Spleen (tissue), 11 donors: ENCODE measurements around the gene CRB2. TPM values are rescaled to one million over a fixed set of nuclear protein-coding genes. Genes with fewer than 3 reads are reported as not detected.

ENCODE experiments used
- DNase-seq: peaks from one replicate; pipeline ENCODE4 v3.0.0-alpha.2; 2020
- H3K27ac ChIP-seq, 8 donors: fragments of 200-600 bp; sonication (generic) in 7 of 8; 1 replicate in 4 of 8; 2 replicates in 4 of 8; pipeline versions ENCODE4 v1.5.0 to v1.8.0; 2016 to 2021; ENCODE audit warnings: inconsistent platforms in 4 of 8, mild to moderate bottlenecking in 4 of 8, moderate library complexity in 1 of 8
- H3K27me3 ChIP-seq, 7 donors: fragments of 200-600 bp; sonication (generic) in 6 of 7; replicated peaks in 1 of 7; 1 replicate in 4 of 7; 2 replicates in 3 of 7; pipeline versions ENCODE4 v1.5.0 to v1.8.0; 2016 to 2021; ENCODE audit warnings: inconsistent platforms in 3 of 7, mild to moderate bottlenecking in 1 of 7
- H3K36me3 ChIP-seq, 6 donors: fragments of 200-600 bp; sonication (generic) in 5 of 6; 1 replicate in 4 of 6; 2 replicates in 2 of 6; pipeline versions ENCODE4 v1.5.0 to v1.8.0; 2016 to 2021; ENCODE audit warnings: inconsistent platforms in 2 of 6
- H3K4me1 ChIP-seq, 6 donors: fragments of 200-600 bp; sonication (generic) in 5 of 6; 1 replicate in 3 of 6; 2 replicates in 3 of 6; pipeline versions ENCODE4 v1.5.0 to v1.8.0; 2016 to 2021; ENCODE audit warnings: inconsistent platforms in 3 of 6
- H3K4me3 ChIP-seq, 8 donors: fragments of 200-600 bp; sonication (generic) in 7 of 8; 1 replicate in 4 of 8; 2 replicates in 4 of 8; pipeline versions ENCODE4 v1.5.0 to v1.8.0; 2016 to 2021; ENCODE audit warnings: inconsistent platforms in 4 of 8, mild to moderate bottlenecking in 4 of 8, moderate library complexity in 2 of 8
- H3K9me3 ChIP-seq, 8 donors: fragments of 200-600 bp; sonication (generic) in 7 of 8; 1 replicate in 4 of 8; 2 replicates in 4 of 8; pipeline versions ENCODE4 v1.5.0 to v1.8.0; 2016 to 2021; ENCODE audit warnings: inconsistent platforms in 4 of 8
- POLR2A ChIP-seq, 3 donors: fragments of 450-650 bp; IDR thresholded peaks; one replicate each; pipeline ENCODE4 v1.5.1; 2017; ENCODE audit warnings: antibody characterized with exemption in 3 of 3, mild to moderate bottlenecking in 1 of 3
- POLR2AphosphoS5 ChIP-seq, 3 donors: sonication (generic); formaldehyde crosslinking; IDR thresholded peaks; one replicate each; pipeline ENCODE4 v1.5.1; 2017; ENCODE audit warnings: antibody characterized with exemption in 3 of 3
- WGBS, 5 donors: extraction: QIAGEN DNeasy Blood & Tissue Kit in 3 of 5; methylation state at CpG; one replicate each; pipeline versions ENCODE4 v1.1.5 to v1.1.7; 2013 to 2018; 5-methylcytosine and 5-hydroxymethylcytosine counted together
- intact Hi-C: fragments of 100-400 bp; cut with DNase I; formaldehyde crosslinking; loops from one replicate; pipeline ENCODE4 v1.15.0; 2023; ENCODE audit warnings: low total_unique reads
- polyA plus RNA-seq, 3 donors: library from polyadenylated mRNA; stranded (reverse); fragments of 200-250 nt; gene quantifications; one replicate each; pipeline ENCODE4 v1.2.1, GENCODE V29; 2013
- total RNA-seq, 7 donors: library from RNA; depleted of rRNA in 3 of 7; stranded (reverse); fragments of >200 nt in 3 of 7; fragmentation: NEBNext Ultra II Directional in 4 of 7; extraction: Animal tissue kit (Norgen Biotek cat#: 25700) in 4 of 7; gene quantifications; one replicate each; pipeline versions ENCODE4 v1.1.0 to v1.2.1, GENCODE V29; 2016 to 2021
- TF ChIP-seq, protein P1 (sequence below), 11 experiments: fragments of 200-600 bp in 7 of 11; fragments of 450-650 bp in 4 of 11; sonication (generic) in 4 of 11; IDR thresholded peaks in 8 of 11; conservative IDR thresholded peaks in 3 of 11; 1 replicate in 7 of 11; 2 replicates in 4 of 11; pipeline versions ENCODE4 v1.4.0 to v1.8.0; 2016 to 2021; ENCODE audit warnings: antibody characterized with exemption in 11 of 11, inconsistent platforms in 4 of 11, mild to moderate bottlenecking in 1 of 11
- donor health status: healthy with polysubstance abuse.
- donor health status: DM: no; HTN: no; CAD: no; lungs with moderate emphysema.
- donor health status: DM: no; HTN: no; CAD: no.
- donor health status: Bipolar disorder and iron deficiency.
- donor health status: healthy.
- donor health status: DM: no; HTN: no; CAD: no.
- donor health status: DM: yes; HTN: yes; CAD: no.

The CRB2 gene
- total and polyA plus RNA-seq, 10 donors = 0.34 to 3.0 (median 1.6) TPM

DNA sequence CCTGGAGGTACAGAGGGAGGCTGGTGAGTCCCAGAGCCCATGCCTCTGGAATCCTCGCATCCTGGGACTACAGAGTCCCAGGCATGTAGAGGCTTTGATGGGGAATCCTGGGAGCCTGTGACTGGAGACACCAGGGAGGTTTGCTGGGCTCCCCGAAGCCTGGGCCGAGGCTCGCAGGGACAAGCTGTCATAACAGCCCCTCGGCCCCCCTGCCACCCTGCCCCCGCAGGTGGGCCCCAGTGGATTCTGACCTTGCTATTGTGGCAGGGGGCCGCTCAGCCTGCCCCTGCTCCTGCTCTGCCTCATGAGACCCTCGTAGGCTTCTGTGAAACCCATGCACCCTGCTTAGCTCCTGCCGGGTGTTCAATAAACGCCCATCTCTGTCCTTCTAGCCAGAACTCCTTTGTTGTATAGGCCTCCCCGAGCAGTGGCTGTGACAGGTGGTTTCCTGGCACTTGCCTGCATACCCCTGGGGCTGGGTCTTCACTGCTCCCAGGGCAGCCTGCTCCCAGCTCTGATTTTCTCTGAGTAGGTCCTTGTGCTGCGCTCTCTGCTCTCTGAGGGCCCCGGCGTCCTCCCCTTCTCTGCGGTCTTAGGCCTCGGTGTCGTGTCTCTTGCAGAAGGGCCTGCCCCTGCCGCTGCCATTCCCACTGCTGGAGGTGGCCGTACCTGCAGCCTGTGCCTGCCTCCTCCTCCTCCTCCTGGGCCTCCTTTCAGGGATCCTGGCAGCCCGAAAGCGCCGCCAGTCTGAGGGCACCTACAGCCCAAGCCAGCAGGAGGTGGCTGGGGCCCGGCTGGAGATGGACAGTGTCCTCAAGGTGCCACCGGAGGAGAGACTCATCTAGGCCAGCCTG is 20.4 kb downstream of the CRB2 start:
- H3K27ac ChIP-seq = peak overlapping the region in 1 of 8 donors; percentile 14
- no peak for TF ChIP-seq POLR2A (IDR thresholded peaks at IDR 0.05)
- peak in 1 of 3 donors; percentile 48 for TF ChIP-seq POLR2AphosphoS5 (IDR thresholded peaks at IDR 0.05)
- no peaks in the 10 kb centered on the region for H3K9me3 ChIP-seq
- peaks cover 0 to 50% (median 28%) of the 10 kb centered on the region in 7 donors for H3K27me3 ChIP-seq
- no peak overlapping the region for H3K4me3 ChIP-seq
- H3K36me3 ChIP-seq = peaks cover 0 to 25% (median 4%) of the 10 kb centered on the region in 6 donors
- H3K4me1 ChIP-seq = peaks cover 6 to 41% (median 29%) of the 10 kb centered on the region in 6 donors
- DNase-seq = no peak
- WGBS, 5 donors = 63 to 72% (median 70%) methylated on average over 22 to 24 of the region's 24 CpGs
- intact Hi-C loops = no loop called here

DNA sequence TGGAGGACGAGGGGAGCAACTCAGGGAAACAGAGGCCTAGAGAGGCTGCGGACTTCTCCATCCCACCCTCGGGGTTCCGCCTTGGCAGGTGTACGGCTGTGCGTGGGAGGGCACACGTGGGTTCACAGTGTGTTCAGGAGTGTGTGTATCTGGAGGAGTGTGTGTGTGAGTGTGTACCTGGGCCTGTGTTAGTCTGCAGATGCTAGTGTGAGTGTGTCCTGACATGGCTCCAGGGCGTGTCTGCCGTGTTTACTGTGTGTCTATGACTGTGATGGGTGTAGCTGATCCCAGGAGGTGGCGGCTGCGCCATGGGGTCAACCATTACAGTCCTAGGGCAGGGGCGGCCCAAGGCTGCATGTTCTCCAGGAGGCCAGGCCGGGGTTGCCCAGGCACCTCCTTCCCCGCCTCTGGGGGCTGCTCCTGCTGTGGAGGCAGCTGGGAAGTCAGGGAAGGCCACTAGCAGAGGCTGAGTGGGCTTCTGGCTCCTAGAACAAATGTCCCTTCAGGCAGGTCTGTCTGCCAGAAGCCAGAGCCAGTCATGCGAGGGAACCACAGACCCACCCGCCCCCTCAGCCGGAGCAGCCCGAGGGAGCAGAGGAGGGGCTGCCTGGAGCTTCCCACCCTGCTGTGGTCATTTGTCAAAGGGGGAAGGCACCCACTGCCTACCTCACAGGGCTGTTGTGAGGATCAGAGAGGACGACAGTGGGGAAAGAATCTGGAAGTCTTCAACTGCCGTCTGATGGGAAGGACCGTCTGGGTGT is 21.4 kb downstream of the CRB2 start:
- no peaks in the 10 kb centered on the region for H3K9me3 ChIP-seq
- H3K27me3 ChIP-seq = peaks cover 0 to 41% (median 23%) of the 10 kb centered on the region in 7 donors
- peaks cover 0 to 35% (median 10%) of the 10 kb centered on the region in 6 donors for H3K36me3 ChIP-seq
- H3K27ac ChIP-seq = no peak overlapping the region
- peaks cover 6 to 41% (median 29%) of the 10 kb centered on the region in 6 donors for H3K4me1 ChIP-seq
- no peak for DNase-seq
- H3K4me3 ChIP-seq = no peak overlapping the region
- intact Hi-C loops = no loop called here
- TF ChIP-seq, protein P1, sequence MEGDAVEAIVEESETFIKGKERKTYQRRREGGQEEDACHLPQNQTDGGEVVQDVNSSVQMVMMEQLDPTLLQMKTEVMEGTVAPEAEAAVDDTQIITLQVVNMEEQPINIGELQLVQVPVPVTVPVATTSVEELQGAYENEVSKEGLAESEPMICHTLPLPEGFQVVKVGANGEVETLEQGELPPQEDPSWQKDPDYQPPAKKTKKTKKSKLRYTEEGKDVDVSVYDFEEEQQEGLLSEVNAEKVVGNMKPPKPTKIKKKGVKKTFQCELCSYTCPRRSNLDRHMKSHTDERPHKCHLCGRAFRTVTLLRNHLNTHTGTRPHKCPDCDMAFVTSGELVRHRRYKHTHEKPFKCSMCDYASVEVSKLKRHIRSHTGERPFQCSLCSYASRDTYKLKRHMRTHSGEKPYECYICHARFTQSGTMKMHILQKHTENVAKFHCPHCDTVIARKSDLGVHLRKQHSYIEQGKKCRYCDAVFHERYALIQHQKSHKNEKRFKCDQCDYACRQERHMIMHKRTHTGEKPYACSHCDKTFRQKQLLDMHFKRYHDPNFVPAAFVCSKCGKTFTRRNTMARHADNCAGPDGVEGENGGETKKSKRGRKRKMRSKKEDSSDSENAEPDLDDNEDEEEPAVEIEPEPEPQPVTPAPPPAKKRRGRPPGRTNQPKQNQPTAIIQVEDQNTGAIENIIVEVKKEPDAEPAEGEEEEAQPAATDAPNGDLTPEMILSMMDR (IDR thresholded peaks at IDR 0.05 in 8 of 11, conservative IDR thresholded peaks at IDR 0.05 in 3 of 11) = no peak
- TF ChIP-seq POLR2A (IDR thresholded peaks at IDR 0.05) (no peak), POLR2AphosphoS5 (IDR thresholded peaks at IDR 0.05) (no peak)
- 67 to 85% (median 82%) methylated on average over 18 to 21 of the region's 21 CpGs for WGBS, 5 donors

DNA sequence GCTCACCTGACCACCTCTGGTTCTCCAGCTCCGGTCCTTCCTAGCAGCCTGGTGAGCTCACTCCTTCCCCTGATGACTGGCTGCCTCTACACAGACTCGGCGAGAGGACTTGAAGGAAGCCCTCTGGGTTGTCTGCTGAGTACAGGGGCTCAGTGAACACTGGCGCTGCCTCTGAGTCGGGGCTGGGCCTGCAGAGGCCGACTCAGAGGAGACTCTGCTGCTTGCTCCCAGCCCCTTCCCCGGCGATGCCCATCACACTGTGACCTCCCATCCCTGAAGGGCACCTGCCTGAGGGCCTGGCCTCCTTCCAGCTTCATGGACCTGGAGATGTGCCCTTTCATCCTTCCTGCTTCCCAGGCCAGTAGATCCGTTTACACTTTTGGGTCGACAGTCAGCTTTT is 22.0 kb downstream of the CRB2 start:
- peaks cover 6 to 37% (median 26%) of the 10 kb centered on the region in 6 donors for H3K4me1 ChIP-seq
- H3K27me3 ChIP-seq = peaks cover 0 to 35% (median 17%) of the 10 kb centered on the region in 7 donors
- no peak overlapping the region for H3K4me3 ChIP-seq
- 70 to 84% (median 81%) methylated on average over 10 of the region's 10 CpGs for WGBS, 5 donors
- H3K27ac ChIP-seq = no peak overlapping the region
- peaks cover 0 to 41% (median 15%) of the 10 kb centered on the region in 6 donors for H3K36me3 ChIP-seq
- no peak for DNase-seq
- no peaks in the 10 kb centered on the region for H3K9me3 ChIP-seq
- intact Hi-C loops = no loop called here
- no peak for TF ChIP-seq POLR2A (IDR thresholded peaks at IDR 0.05)
- peak in 2 of 3 donors; percentile 22 to 31 for TF ChIP-seq POLR2AphosphoS5 (IDR thresholded peaks at IDR 0.05)

DNA sequence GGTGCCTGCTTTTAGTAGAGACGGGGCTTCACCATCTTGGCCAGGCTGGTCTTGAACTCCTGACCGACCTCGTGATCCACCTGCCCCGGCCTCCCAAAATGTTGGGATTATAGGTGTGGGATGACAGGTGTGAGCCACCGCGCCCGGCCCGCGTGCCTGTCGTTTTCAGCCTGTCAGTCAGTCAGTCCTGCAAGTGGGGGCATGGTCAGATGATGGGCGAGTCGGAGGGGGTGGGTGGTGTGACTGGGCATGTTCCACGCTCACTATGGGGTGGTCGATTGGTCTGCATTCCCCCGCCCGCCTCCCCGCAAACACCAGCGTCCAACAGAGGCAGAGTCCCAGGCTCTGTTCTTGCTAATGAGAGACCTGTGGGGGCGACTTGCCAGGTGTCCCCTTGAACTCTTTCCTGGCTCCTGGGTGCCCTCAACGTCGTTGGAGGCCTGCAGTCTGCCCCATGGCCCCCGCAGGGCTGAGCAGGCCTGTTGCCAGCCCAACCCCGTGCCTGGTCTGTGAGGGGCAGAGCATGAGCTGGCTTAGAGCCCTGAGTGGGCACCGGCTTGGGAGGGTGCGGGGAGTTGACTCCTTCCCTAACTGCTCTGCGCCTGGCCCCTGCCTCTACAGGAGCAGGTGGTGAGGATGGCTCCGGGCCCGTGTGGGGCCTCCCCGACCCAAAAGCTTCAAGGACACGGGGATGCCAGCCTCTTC is 23.1 kb downstream of the CRB2 start:
- Histone ChIP-seq H3K9me3 (no peaks in the 10 kb centered on the region), H3K4me1 (peaks cover 6 to 26% (median 16%) of the 10 kb centered on the region in 6 donors), H3K36me3 (peaks cover 0 to 52% (median 24%) of the 10 kb centered on the region in 6 donors), H3K4me3 (no peak overlapping the region), H3K27me3 (peaks cover 0 to 24% (median 8%) of the 10 kb centered on the region in 7 donors), H3K27ac (no peak overlapping the region)
- 82 to 92% (median 89%) methylated on average over 20 to 30 of the region's 30 CpGs for WGBS, 5 donors
- intact Hi-C loops = no loop called here
- no peak for DNase-seq
- TF ChIP-seq POLR2A (IDR thresholded peaks at IDR 0.05) = no peak
- TF ChIP-seq POLR2AphosphoS5 (IDR thresholded peaks at IDR 0.05) = peak in 1 of 3 donors; percentile 33
